Karpas-422 (cell line): ENCODE results near the gene DUOX1. TPM values are rescaled to one million over a fixed set of nuclear protein-coding genes. Genes with fewer than 3 reads are reported as not detected.

Experiments used
- DNase-seq: peaks from one replicate; pipeline ENCODE4 v3.0.0-alpha.2; 2015
- H2AFZ ChIP-seq: fragments of 200-600 bp; sonication (generic); 2 replicates; pipeline ENCODE4 v1.6.1; 2014; ENCODE audit warnings: antibody characterized with exemption, low read length, mixed read lengths
- H3K27ac ChIP-seq: fragments of 200-600 bp; sonication (generic); 2 replicates; pipeline ENCODE4 v1.5.1; 2014; ENCODE audit warnings: mild to moderate bottlenecking, low read length, moderate library complexity
- H3K27me3 ChIP-seq: fragments of 200-600 bp; sonication (generic); 2 replicates; pipeline ENCODE4 v1.6.1; 2014; ENCODE audit warnings: low read length, mixed read lengths
- H3K36me3 ChIP-seq: fragments of 200-600 bp; sonication (generic); 2 replicates; pipeline ENCODE4 v1.6.1; 2014; ENCODE audit warnings: low read length, mixed read lengths; ENCODE audit not compliant: insufficient read depth
- H3K4me1 ChIP-seq: fragments of 200-600 bp; sonication (generic); 2 replicates; pipeline ENCODE4 v1.6.1; 2014; ENCODE audit warnings: mild to moderate bottlenecking, low read length, mixed read lengths
- H3K4me2 ChIP-seq: fragments of 200-600 bp; sonication (generic); 2 replicates; pipeline ENCODE4 v1.6.1; 2014; ENCODE audit warnings: low read length, low read depth, mild to moderate bottlenecking; ENCODE audit not compliant: poor library complexity, severe bottlenecking
- H3K4me3 ChIP-seq: fragments of 200-600 bp; sonication (generic); 2 replicates; pipeline ENCODE4 v1.5.1; 2014; ENCODE audit warnings: mild to moderate bottlenecking, antibody characterized with exemption, low read length, mixed read lengths
- H3K79me2 ChIP-seq: fragments of 200-600 bp; sonication (generic); 2 replicates; pipeline ENCODE4 v1.6.1; 2014; ENCODE audit warnings: mild to moderate bottlenecking, low read length, mixed read lengths
- H3K9ac ChIP-seq: fragments of 200-600 bp; sonication (generic); 2 replicates; pipeline ENCODE4 v1.6.0; 2014; ENCODE audit warnings: low read length
- H3K9me2 ChIP-seq: fragments of 200-600 bp; sonication (generic), shearing (Covaris generic); replicated peaks from 2 replicates; pipeline ENCODE4 v1.6.0; 2014; ENCODE audit warnings: mild to moderate bottlenecking, low read length, moderate library complexity; ENCODE audit not compliant: insufficient read depth
- H3K9me3 ChIP-seq: fragments of 300-700, 200-600 bp; sonication (generic); 2 replicates; pipeline ENCODE4 v1.6.1; 2014; ENCODE audit warnings: low read length, mixed read lengths
- H4K20me1 ChIP-seq: fragments of 200-600 bp; sonication (generic); 2 replicates; pipeline ENCODE4 v1.6.1; 2014; ENCODE audit warnings: mild to moderate bottlenecking, antibody characterized with exemption, low read length, low read depth; ENCODE audit not compliant: insufficient read depth
- total RNA-seq: library from RNA; depleted of rRNA; stranded (reverse); fragments of >200 nt; shearing (Covaris generic); gene quantifications from 2 replicates; pipeline ENCODE4 v1.2.3, GENCODE V29; 2014; ENCODE audit warnings: low replicate concordance

The DUOX1 gene
- total RNA-seq, 1 experiment from 2014 or later: not detected

DNA sequence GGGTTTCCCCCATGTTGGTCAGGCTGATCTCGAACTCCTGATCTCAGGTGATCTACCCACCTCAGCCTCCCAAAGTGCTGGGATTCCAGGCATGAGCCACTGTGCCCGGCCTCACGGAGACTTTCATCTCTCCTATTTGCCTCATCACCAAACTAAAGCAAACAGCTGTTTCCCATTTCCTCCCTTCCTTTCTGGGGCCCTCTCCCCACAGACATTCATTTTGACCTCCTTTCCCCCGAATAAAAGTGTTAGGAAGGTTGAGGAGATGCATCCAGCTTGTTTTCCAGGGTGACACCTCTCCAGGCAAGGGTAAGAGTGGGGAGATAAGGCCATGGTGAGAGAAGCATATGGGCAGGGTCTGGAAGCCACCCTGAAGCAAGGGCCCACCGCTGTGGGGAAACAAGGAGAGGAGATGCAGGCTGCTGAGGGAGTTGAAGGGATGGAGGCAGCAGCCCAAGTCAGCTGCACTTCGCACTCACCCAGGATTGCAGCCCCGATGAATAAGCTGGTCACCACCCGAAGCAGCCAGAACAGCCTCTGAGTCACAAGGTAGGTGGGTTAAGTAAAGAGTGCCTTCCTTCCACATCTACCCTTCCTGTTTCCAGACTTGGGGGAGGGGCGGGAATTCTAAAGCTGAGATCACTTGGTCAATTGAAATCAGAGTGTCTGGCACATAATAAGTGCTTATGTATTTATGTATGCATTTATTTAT, 7.9 kb upstream of the DUOX1 start:
- H3K4me3 ChIP-seq: no peak overlapping the region
- no peaks in the 10 kb centered on the region for H4K20me1 ChIP-seq
- DNase-seq: no peak
- no peaks in the 10 kb centered on the region for H3K9me3 ChIP-seq
- no peak overlapping the region for H2AFZ ChIP-seq
- H3K36me3 ChIP-seq: no peaks in the 10 kb centered on the region
- H3K27ac ChIP-seq: no peak overlapping the region
- H3K4me2 ChIP-seq: no peak overlapping the region
- no peak overlapping the region for H3K9ac ChIP-seq
- H3K27me3 ChIP-seq: no peaks in the 10 kb centered on the region
- H3K4me1 ChIP-seq: no peaks in the 10 kb centered on the region
- no peaks in the 10 kb centered on the region for H3K9me2 ChIP-seq
- H3K79me2 ChIP-seq: no peaks in the 10 kb centered on the region

DNA sequence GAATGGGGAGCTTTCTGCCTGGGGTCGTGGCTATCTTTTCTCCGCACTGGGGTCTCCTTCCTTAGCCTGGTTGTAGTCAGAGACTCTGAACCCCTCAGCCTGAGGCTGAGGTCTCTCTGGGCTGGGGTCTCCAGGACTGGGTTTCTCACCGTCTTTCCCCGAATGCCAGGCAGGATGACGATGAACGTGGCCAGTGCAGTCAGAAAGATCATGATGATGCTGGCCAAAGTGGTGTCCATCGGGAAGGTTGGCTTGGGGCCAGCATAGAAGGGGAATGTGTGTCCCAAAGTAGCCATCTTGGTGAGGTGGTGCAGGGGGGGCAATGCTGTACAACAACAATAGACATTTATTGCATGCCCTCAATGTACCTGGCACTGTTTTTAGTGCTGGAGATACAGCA, 7.1 kb upstream of the DUOX1 start:
- no peak overlapping the region for H3K4me2 ChIP-seq
- H3K9me2 ChIP-seq: no peaks in the 10 kb centered on the region
- H3K9me3 ChIP-seq: no peaks in the 10 kb centered on the region
- H3K27ac ChIP-seq: no peak overlapping the region
- DNase-seq: no peak
- H2AFZ ChIP-seq: no peak overlapping the region
- no peaks in the 10 kb centered on the region for H3K79me2 ChIP-seq
- H3K9ac ChIP-seq: no peak overlapping the region
- H4K20me1 ChIP-seq: no peaks in the 10 kb centered on the region
- H3K4me1 ChIP-seq: no peaks in the 10 kb centered on the region
- no peaks in the 10 kb centered on the region for H3K36me3 ChIP-seq
- H3K4me3 ChIP-seq: no peak overlapping the region
- H3K27me3 ChIP-seq: no peaks in the 10 kb centered on the region

DNA sequence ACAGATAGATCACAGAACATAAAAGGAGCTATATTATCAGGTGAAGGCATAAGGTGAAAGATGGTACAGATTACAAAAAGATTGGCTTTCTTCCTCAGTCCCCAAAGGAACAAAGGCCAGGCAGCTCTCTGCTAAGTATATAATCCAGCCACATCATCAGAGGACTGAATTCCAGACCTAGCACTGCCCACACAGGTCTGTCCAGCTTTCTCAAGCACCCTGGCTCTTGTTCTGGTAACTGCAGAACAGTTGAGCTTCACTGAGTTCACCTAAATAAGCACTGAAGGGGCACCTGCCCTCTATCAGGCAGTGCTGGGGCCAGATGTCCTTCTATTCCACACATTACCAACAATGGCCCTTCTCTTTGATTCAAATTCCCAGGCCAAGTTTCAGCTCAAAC, 6.4 kb upstream of the DUOX1 start:
- Histone ChIP-seq H2AFZ (no peak overlapping the region), H3K4me3 (no peak overlapping the region), H3K79me2 (no peaks in the 10 kb centered on the region), H3K27ac (no peak overlapping the region), H4K20me1 (no peaks in the 10 kb centered on the region), H3K4me1 (no peaks in the 10 kb centered on the region), H3K27me3 (no peaks in the 10 kb centered on the region), H3K9ac (no peak overlapping the region), H3K9me3 (no peaks in the 10 kb centered on the region), H3K4me2 (no peak overlapping the region), H3K36me3 (no peaks in the 10 kb centered on the region), H3K9me2 (no peaks in the 10 kb centered on the region)
- no peak for DNase-seq

- DNase-seq: peak; percentile 81
- Histone ChIP-seq H3K4me2 (no peak overlapping the region), H3K9ac (no peak overlapping the region), H3K9me2 (no peaks in the 10 kb centered on the region), H3K79me2 (no peaks in the 10 kb centered on the region), H3K27me3 (no peaks in the 10 kb centered on the region), H2AFZ (no peak overlapping the region), H3K36me3 (no peaks in the 10 kb centered on the region), H3K4me3 (no peak overlapping the region), H3K4me1 (no peaks in the 10 kb centered on the region), H4K20me1 (no peaks in the 10 kb centered on the region), H3K9me3 (no peaks in the 10 kb centered on the region), H3K27ac (no peak overlapping the region)
Observed at GRCh38 chr15:45126535-45127158, 3.1 kb upstream of the DUOX1 start.

DNA sequence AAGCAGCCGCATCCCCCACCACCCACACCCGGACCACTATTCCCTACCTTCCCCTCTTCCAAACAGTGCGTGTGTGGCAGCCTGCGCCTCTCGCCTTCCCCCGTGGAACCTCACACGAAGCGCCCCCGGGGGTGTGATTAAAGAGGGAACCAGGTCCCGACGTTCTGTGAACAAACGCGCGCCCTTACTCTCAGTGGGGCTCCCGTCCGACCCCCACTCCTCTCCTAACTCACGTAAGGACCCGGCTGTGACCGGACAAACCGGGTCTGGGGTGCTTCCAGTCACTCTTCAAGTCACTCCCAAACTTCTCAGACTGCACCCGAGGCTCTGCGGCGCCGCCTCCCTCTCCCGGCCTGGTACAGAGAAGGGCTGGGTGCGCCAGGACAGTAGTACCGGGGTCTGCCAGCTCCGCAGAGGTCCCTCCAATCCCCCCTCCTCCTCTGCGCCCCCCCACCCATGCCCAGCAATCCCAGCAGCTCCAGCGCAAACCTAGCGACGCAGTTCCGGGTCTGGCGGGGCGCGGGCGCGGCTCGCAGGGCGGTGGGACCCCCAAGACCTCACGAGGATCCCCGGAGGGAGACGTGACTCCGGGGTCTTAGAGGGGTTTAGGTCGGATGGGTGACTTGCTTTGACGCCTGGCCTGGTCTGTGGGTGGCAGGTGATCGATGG, 689 bp upstream of the DUOX1 start:
- no peaks in the 10 kb centered on the region for H3K27me3 ChIP-seq
- H3K9me2 ChIP-seq: no peaks in the 10 kb centered on the region
- no peaks in the 10 kb centered on the region for H3K4me1 ChIP-seq
- H2AFZ ChIP-seq: no peak overlapping the region
- no peaks in the 10 kb centered on the region for H3K36me3 ChIP-seq
- H3K4me3 ChIP-seq: no peak overlapping the region
- no peak overlapping the region for H3K9ac ChIP-seq
- no peak overlapping the region for H3K27ac ChIP-seq
- DNase-seq: no peak
- no peaks in the 10 kb centered on the region for H3K79me2 ChIP-seq
- no peaks in the 10 kb centered on the region for H3K9me3 ChIP-seq
- H4K20me1 ChIP-seq: no peaks in the 10 kb centered on the region
- no peak overlapping the region for H3K4me2 ChIP-seq

GRCh38 chr15:45130291-45131000, 652 bp downstream of the DUOX1 start:
- Histone ChIP-seq H3K27me3 (no peaks in the 10 kb centered on the region), H3K27ac (no peak overlapping the region), H3K4me2 (no peak overlapping the region), H2AFZ (no peak overlapping the region), H3K79me2 (no peaks in the 10 kb centered on the region), H3K9me3 (no peaks in the 10 kb centered on the region), H3K9ac (no peak overlapping the region), H3K36me3 (no peaks in the 10 kb centered on the region), H3K4me1 (no peaks in the 10 kb centered on the region), H4K20me1 (no peaks in the 10 kb centered on the region), H3K4me3 (no peak overlapping the region), H3K9me2 (no peaks in the 10 kb centered on the region)
- no peak for DNase-seq

DNA sequence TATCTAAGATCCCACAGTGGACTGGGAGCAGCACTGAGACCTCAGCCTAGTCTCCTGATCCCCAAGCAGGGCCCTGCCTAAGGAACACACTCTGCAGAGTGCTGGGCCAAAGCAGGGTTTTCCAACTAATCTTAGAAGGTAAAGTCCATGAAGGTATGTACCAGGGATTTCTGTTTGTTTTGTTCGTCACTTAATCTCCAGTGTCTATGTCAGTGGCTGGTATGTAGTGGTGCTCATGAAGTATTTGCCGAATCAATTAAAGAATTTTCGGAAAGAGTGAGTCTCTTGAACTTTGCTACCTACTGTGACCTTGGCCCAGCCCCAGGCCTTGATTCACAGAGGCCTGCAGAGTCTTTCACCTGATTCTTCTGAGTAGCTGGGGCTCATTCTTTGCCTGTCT, 1.7 kb downstream of the DUOX1 start:
- H3K27me3 ChIP-seq: no peaks in the 10 kb centered on the region
- no peaks in the 10 kb centered on the region for H3K36me3 ChIP-seq

More for the DNA sequence above, 1.7 kb downstream of the DUOX1 start:
- Histone ChIP-seq H3K27ac (no peak overlapping the region), H3K9me3 (no peaks in the 10 kb centered on the region), H3K4me3 (no peak overlapping the region), H3K4me1 (no peaks in the 10 kb centered on the region), H3K79me2 (no peaks in the 10 kb centered on the region), H4K20me1 (no peaks in the 10 kb centered on the region), H3K9me2 (no peaks in the 10 kb centered on the region), H3K4me2 (no peak overlapping the region), H2AFZ (no peak overlapping the region), H3K9ac (no peak overlapping the region)
- no peak for DNase-seq
